Ishikawa (cell line): ENCODE results near the gene HOXC4.
A peak's percentile ranks its signal among the peaks of the same experiment; 100 is the strongest.

Experiments used
- CEBPB ChIP-seq: IDR thresholded peaks from 2 replicates; pipeline ENCODE4 v1.6.1; 2012
- CREB1 ChIP-seq: IDR thresholded peaks from 2 replicates; pipeline ENCODE4 v1.6.1; 2012; ENCODE audit warnings: low read depth
- EGR1 ChIP-seq: IDR thresholded peaks from 2 replicates; pipeline ENCODE4 v1.6.1; 2012
- EP300 ChIP-seq: IDR thresholded peaks from 2 replicates; pipeline ENCODE4 v1.6.1; 2012; ENCODE audit warnings: borderline replicate concordance
- FOXM1 ChIP-seq: IDR thresholded peaks from 2 replicates; pipeline ENCODE4 v1.6.1; 2012; ENCODE audit warnings: low read depth, borderline replicate concordance
- NFIC ChIP-seq: IDR thresholded peaks from 2 replicates; pipeline ENCODE4 v1.6.1; 2012
- RAD21 ChIP-seq: IDR thresholded peaks from 2 replicates; pipeline ENCODE4 v1.6.1; 2012; ENCODE audit warnings: low read depth
- TAF1 ChIP-seq: IDR thresholded peaks from 2 replicates; pipeline ENCODE4 v1.6.1; 2012; ENCODE audit warnings: low read depth, mild to moderate bottlenecking
- TCF12 ChIP-seq: IDR thresholded peaks from 2 replicates; pipeline ENCODE4 v1.6.1; 2012; ENCODE audit warnings: low read depth
- TEAD4 ChIP-seq: IDR thresholded peaks from 2 replicates; pipeline ENCODE4 v1.6.1; 2012
- YY1 ChIP-seq: IDR thresholded peaks from 2 replicates; pipeline ENCODE4 v1.6.1; 2012; ENCODE audit warnings: low read depth
- ZBTB7A ChIP-seq: IDR thresholded peaks from 2 replicates; pipeline ENCODE4 v1.6.1; 2012; ENCODE audit warnings: low read depth
- TF ChIP-seq, protein P1 (sequence below): IDR thresholded peaks from 2 replicates; pipeline ENCODE4 v1.6.1; 2012
- TF ChIP-seq, protein P2 (sequence below): IDR thresholded peaks from 2 replicates; pipeline ENCODE4 v1.6.1; 2012; ENCODE audit warnings: low read depth, mild to moderate bottlenecking
- TF ChIP-seq, protein P3 (sequence below): IDR thresholded peaks from 2 replicates; pipeline ENCODE4 v1.6.1; 2012

HOXC4 gene

DNA sequence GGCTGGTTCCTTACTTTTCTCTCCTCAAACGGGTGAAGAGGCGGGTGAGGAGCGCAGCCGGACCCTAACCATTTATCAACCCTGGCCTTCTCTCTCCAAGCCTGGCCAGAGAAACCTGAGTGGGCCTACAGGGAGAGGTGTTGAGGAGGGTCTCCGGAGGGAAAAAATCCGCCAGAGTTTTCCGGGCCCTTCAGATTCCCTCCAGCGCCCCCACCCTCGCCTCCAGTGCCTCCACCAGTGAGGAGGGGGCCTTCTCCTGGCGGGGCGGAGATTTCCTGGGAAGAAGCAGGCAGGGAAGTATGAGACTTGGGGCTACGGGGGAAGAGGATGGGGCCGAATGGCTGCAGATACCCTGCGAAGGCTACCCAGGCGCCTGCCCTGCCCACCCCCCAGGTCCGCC, 22.2 kb upstream of the HOXC4 start:
- TF ChIP-seq EP300 (no peak), TAF1 (no peak), EGR1 (no peak), TCF12 (no peak), RAD21 (no peak), NFIC (no peak), CEBPB (no peak), YY1 (no peak), TEAD4 (no peak), CREB1 (no peak), ZBTB7A (no peak), FOXM1 (no peak)
- TF ChIP-seq, protein P1, sequence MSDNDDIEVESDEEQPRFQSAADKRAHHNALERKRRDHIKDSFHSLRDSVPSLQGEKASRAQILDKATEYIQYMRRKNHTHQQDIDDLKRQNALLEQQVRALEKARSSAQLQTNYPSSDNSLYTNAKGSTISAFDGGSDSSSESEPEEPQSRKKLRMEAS: no peak
- TF ChIP-seq, protein P2, sequence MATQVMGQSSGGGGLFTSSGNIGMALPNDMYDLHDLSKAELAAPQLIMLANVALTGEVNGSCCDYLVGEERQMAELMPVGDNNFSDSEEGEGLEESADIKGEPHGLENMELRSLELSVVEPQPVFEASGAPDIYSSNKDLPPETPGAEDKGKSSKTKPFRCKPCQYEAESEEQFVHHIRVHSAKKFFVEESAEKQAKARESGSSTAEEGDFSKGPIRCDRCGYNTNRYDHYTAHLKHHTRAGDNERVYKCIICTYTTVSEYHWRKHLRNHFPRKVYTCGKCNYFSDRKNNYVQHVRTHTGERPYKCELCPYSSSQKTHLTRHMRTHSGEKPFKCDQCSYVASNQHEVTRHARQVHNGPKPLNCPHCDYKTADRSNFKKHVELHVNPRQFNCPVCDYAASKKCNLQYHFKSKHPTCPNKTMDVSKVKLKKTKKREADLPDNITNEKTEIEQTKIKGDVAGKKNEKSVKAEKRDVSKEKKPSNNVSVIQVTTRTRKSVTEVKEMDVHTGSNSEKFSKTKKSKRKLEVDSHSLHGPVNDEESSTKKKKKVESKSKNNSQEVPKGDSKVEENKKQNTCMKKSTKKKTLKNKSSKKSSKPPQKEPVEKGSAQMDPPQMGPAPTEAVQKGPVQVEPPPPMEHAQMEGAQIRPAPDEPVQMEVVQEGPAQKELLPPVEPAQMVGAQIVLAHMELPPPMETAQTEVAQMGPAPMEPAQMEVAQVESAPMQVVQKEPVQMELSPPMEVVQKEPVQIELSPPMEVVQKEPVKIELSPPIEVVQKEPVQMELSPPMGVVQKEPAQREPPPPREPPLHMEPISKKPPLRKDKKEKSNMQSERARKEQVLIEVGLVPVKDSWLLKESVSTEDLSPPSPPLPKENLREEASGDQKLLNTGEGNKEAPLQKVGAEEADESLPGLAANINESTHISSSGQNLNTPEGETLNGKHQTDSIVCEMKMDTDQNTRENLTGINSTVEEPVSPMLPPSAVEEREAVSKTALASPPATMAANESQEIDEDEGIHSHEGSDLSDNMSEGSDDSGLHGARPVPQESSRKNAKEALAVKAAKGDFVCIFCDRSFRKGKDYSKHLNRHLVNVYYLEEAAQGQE: no peak
- TF ChIP-seq, protein P3, sequence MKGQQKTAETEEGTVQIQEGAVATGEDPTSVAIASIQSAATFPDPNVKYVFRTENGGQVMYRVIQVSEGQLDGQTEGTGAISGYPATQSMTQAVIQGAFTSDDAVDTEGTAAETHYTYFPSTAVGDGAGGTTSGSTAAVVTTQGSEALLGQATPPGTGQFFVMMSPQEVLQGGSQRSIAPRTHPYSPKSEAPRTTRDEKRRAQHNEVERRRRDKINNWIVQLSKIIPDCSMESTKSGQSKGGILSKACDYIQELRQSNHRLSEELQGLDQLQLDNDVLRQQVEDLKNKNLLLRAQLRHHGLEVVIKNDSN: no peak

DNA sequence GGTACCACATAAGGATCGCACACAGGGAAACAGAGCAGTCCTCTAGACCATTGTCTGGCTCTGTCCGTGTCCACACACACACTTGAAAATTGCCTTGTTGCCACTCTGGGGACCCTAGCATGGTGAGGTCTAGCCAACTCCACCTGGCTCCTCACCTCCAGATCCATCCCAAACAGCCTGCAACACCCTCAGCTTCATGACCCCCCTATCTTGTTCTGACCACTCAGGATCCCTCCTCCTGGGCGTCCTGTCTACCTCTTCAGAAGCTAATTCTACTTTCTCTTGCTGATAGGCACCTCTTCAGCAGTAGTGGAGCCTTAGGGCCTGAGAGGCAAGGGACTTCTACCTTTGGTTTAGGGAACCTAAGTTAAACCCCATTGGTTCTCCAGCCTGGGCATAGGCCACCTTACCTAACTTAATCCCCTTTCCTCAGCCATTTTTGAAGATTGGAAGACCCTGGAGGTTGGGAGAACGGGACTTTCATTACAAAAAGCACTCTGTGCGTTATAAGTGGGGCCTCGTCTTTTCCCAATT, 21.5 kb upstream of the HOXC4 start:
- no peak for TF ChIP-seq YY1
- TF ChIP-seq EGR1: 0 out of 2 replicates have a peak, but pooled peaks have one; percentile 1

DNA sequence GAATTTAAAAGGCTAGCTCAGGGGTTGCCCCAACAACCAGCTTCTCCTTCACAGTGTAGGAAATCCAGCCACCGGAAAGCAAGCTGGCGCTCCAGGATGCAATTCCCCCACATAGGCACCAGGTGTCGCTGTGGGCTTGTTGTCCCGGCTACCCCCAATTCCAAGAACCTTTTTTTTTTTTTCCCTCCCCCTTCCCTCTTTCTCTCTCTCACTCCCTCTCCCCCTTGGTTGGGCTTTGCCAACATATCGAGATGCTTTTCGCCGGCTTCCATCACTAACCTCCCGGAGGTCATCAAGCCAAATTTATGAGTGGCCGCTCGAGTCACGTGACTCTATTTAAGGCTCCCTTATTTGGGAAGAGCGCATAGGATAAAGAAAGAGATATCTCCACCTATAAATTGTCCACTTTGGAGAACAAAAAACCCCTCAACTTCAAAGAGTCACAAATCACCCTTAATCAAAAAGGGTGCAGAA, 21.0 kb upstream of the HOXC4 start, which contains the start of gene HOXC5:
TSS of gene HOXC5 (plus strand) at position 424 of the 474 bp plus-strand sequence. CDS start 73 bp downstream, outside the sequence.
- peak; percentile 90 for TF ChIP-seq RAD21
- TF ChIP-seq YY1: 0 out of 2 replicates have a peak, but pooled peaks have one; percentile 8
- 0 out of 2 replicates have a peak, but pooled peaks have one; percentile 2 for TF ChIP-seq EGR1
- TF ChIP-seq, protein P2: no peak
- TF ChIP-seq TAF1: no peak
- TF ChIP-seq, protein P3: peak; percentile 80
- TF ChIP-seq, protein P1: peak; percentile 25; the same call in 1 of the 2 replicates

DNA sequence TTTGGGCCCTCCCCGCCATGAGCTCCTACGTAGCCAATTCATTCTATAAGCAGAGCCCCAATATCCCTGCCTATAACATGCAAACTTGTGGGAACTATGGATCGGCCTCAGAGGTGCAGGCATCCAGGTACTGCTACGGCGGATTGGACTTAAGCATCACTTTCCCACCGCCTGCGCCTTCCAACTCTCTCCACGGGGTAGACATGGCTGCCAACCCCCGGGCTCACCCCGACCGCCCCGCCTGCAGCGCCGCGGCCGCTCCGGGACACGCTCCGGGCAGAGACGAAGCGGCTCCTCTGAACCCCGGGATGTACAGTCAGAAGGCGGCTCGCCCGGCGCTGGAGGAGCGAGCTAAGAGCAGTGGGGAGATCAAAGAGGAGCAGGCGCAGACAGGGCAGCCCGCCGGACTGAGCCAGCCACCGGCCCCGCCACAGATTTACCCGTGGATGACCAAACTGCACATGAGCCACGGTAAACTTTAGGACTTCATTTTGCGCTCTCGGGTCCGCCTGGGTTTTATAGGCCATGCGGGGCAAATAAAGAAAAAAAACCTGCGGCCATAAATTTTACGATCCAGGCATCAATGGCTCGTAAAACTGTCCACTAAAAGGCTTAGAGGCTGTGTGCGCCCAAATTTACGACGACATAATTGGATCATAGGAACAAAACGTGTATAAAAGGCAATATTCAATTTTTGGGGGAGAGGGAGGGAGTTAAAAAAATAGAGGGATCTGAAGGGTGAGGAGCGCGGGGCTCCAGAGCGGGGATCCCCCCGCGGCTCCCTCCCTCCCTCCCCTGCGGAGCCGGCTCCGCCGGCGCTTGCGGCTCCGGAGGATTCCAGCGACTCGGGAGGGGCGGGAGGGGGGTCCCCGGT, 20.3 kb upstream of the HOXC4 start:
- no peak for TF ChIP-seq TCF12
- TF ChIP-seq EP300: no peak
- TF ChIP-seq, protein P2: no peak
- TF ChIP-seq ZBTB7A: no peak
- TF ChIP-seq, protein P1: no peak
- TF ChIP-seq FOXM1: no peak
- TF ChIP-seq, protein P3: no peak
- TF ChIP-seq YY1: no peak
- no peak for TF ChIP-seq EGR1
- no peak for TF ChIP-seq TEAD4
- TF ChIP-seq CEBPB: no peak
- TF ChIP-seq NFIC: no peak
- no peak for TF ChIP-seq RAD21
- TF ChIP-seq TAF1: no peak
- TF ChIP-seq CREB1: no peak
